Measurements from ENCODE around the gene CCDC78.
A peak's percentile ranks its signal among the peaks of the same experiment; 100 is the strongest.
"Not testable (repeated sequence)": the region's sequence is repeated elsewhere in the genome, so short reads cannot be mapped to it uniquely, and the experiment has no call there.

The CCDC78 gene

DNA sequence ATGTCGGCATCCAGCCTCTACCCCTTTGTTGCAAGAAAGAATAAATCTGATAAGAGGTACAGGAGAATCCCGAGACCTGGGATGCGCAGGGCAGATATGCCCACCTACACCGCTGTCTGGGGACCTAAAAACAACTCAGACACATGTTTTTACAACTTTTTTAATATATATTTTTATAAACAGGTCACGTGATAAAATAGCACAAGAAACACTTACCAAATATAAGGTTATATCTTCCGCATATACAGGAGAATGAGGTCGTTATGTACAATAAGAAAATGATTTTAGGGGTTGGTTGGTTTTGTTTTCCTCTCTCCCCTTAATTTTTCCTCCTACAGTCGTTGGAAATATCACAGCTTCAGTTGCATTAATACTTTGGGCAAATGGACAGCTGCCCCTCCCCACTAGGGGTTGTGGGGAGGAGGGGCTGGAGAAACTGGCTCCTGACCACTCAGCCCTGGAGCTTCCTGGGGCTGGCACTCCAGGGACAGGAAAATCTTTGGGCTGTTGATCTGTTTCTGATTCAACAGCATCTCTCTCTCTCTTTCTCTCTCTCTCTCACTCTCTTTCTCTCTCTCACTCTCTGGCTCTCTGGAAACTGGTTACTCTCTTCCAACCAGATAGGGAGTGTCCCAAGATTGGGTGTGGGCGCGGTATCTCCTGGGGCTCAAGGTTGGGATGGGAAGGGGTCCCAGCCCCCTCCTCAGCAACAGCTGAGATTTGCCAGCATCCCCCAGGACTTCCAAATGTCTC, 33.7 kb downstream of the CCDC78 start:
- no peak for DNase-seq (ENCODE audit: low spot score)

DNA sequence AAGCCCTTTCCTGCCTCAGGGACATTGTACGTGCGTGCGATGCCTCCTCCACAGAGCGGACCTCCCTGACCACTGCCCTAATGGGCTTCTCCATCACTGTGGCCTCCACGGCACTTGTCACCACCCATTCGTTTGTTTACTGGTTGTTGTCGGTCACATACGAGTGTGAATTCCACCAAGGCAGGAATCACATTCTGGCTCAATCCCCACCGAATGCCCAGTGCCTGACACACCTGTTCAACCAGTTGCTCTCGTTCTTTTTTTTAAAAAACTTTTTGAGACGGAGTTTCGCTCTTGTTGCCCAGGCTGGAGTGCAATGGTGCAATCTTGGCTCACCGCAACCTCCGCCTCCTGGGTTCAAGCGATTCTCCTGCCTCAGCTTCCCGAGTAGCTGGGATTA, 35.0 kb downstream of the CCDC78 start:
- not testable (repeated sequence) for DNase-seq (ENCODE audit: low spot score)

- no peak for DNase-seq (ENCODE audit: low spot score)
Measured at GRCh38 chr16:689175-689897, 36.9 kb downstream of the CCDC78 start.

DNA sequence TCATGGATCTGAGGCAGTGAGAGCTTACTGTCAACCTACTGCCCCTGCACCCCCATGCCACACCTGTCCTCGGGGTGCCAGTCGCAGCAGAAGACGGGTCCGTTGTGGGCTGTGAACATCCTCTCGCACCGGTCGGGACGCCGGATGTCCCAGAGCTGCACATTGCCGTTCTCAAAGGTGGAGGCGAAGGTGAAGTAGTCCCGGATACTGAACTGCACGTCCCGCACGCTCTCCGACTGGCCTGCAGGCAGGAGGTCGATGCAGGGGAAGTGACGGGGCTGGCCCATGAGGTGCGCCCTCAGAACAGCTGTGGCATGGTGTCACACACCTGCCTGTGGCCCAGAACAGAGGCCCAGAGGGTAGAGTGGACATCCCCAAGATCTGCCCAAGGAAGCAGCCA, 38.7 kb downstream of the CCDC78 start:
- DNase-seq (ENCODE audit: low spot score) = no peak

GRCh38 chr16:686459-687260, 39.6 kb downstream of the CCDC78 start:
- DNase-seq (ENCODE audit: low spot score) = no peak

DNA sequence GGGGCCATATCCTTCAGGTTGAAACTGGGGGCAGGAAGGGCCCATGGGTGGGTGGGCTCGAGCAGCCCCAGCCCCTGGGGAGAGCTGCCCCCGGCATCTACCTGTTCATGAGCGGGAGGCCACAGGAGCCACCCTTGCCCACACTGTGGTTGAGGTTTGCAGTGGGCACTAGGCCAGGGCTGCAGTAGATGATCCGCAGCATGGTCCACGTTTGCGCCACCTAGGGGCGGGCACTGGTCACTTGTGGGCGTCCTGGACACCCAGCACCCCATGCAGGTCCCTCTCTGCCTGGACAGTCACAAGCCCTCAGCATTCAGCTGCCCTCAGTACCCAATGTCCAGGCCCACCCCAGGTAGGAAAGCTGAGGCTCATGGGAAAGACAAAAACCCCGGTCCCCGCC, 40.3 kb downstream of the CCDC78 start:
- no peak for DNase-seq (ENCODE audit: low spot score)

DNA sequence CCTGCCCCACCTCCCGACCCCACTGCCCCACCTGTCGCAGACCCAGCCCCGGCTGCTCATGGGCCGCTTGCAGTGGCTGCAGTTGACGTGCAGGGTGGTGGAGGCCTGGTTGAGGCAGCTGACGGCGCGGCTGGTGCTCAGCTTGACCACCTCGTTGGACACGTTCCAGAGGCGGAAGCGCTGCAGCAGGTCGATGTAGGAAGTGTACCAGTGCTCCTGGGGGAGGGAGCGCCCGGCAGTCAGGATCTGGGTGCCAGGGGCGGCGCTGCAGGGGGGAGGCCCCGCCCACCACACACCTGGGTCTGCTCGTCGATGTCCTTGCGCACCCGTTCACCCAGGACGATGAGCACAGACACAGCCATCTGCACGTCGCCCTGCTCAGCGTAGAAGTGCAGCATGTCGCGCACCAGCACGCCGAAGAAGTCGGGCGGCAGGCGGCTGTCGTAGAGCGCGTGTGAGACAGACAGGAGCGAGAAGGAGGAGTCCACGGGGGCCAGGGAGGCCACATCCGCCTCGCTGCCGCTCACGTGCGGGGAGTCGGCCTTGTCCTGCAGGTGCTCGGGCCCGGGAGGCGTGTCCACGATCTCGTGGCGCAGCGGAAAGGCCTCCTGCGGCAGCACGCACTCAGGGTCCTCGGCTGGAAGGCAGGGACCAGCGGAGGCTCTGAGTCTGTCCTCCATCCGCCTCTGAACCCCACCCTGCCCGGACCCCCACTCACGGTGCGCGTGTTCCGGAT, 41.1 kb downstream of the CCDC78 start:
- DNase-seq (ENCODE audit: low spot score) = no peak

GRCh38 chr16:684071-684794, 42.0 kb downstream of the CCDC78 start, which contains the start of gene JMJD8:
TSS of gene JMJD8 (minus strand) at chr16:684334. CDS start at chr16:684319, 15 bp downstream.
- peak; percentile 94 for DNase-seq (ENCODE audit: low spot score)

DNA sequence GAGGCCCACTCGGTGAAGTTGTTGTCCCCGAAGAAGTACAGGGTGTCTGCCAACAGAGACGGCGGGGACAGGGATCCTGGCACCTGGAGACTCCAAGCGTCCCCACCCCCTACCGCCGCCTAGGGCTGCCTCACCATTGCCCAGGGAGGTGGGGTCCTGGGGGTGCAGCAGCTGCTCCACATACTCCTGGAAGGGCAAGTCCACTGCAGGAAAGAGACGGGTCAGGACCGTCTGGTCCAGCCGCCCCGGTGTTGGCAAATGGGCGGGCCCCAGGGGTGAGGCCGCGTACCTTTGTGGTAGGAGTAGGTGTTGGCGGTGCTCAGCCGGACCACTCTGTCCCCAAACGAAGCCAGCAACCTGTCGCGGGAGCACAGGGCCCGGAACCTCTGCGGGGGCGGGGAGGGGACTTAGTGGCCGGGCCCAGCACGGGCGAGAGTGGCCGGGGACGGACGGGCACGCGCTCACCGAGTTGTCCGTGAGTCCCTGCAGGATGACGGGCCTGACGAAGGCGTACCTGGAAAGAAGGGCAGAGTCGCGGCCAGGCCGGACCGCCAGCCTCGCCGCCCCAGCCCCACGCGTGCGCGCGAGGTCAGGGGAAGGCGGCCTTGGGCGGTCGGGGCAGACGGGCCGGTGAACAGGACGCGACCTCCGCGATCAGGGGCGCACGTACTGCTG, 42.7 kb downstream of the CCDC78 start:
- DNase-seq (ENCODE audit: low spot score) = no peak

DNA sequence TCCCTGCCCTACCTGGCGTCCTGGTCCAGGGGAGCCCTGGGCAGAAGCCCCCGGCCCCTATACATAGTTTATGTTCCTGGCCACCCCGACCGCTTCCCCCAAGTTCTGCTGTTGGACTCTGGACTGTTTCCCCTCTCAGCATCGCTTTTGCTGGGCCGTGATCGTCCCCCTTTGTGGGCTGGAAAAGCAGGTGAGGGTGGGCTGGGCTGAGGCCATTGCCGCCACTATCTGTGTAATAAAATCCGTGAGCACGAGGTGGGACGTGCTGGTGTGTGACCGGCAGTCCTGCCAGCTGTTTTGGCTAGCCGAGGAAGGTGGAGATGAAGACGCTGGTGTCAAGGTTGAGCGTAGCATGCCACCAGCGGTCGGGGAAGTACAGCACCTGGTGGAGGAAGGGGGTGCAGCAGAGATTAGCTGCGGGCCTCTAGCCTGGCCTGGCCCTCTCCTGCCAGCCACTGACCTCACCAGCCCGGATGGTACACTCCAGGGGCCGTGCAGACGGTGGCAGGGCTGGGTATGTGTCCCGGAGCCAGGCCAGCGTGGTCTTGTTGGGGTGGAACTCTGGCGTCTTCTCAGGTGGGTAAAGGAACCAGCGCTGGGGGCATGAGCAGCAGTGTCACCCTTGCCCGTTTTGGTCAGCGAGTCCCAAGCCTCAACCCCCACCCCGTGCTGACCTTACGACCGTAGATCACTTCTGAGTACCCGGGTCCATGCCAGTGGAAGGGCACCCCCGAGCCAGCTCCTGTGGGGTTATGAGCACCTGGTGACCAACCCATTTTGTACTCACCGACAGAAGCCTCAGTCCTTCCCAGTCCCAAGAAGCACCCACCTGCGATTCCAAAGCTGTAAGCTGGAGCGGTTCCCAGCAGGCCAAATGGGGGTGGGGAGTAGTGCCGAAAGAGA, 43.5 kb downstream of the CCDC78 start:
- no peak for DNase-seq (ENCODE audit: low spot score)

GRCh38 chr16:681746-682427, 44.4 kb downstream of the CCDC78 start:
- DNase-seq (ENCODE audit: low spot score) = no peak

DNA sequence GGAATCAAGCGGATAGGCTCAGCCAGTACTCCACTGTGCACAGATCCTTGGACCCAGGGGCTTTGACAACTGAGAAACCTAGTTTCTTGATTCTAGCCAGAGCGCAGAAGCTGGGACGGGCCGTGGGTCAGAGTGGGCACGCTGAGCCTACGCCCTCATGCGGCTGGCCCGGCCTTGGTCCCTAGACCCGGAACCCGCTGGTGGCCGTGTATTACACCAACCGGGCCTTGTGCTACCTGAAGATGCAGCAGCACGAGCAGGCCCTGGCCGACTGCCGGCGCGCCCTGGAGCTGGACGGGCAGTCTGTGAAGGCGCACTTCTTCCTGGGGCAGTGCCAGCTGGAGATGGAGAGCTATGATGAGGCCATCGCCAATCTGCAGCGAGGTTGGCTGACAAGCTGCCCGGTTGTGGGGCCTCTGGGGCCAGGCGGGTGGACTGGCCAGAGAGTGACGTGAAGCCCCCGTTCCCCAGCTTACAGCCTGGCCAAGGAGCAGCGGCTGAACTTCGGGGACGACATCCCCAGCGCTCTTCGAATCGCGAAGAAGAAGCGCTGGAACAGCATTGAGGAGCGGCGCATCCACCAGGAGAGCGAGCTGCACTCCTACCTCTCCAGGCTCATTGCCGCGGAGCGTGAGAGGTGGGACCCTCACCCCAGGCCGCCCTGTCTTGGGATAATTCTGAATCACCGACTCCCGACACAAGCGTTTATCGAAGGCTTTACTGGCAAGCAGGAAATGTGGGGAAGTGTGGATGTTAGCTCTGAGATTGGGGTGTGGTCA, 45.1 kb downstream of the CCDC78 start:
- DNase-seq (ENCODE audit: low spot score) = no peak

- no peak for DNase-seq (ENCODE audit: low spot score)
Measured at GRCh38 chr16:680625-680945, 45.7 kb downstream of the CCDC78 start.

GRCh38 chr16:679814-680624, 46.2 kb downstream of the CCDC78 start, which contains the start of gene STUB1:
TSS of gene STUB1 (plus strand) at chr16:680410. CDS start at chr16:680526, 116 bp downstream.
- peak; percentile 67 for DNase-seq (ENCODE audit: low spot score)

- DNase-seq (ENCODE audit: low spot score) = peak; percentile 45
Measured at GRCh38 chr16:678858-679813, 47.1 kb downstream of the CCDC78 start.

DNA sequence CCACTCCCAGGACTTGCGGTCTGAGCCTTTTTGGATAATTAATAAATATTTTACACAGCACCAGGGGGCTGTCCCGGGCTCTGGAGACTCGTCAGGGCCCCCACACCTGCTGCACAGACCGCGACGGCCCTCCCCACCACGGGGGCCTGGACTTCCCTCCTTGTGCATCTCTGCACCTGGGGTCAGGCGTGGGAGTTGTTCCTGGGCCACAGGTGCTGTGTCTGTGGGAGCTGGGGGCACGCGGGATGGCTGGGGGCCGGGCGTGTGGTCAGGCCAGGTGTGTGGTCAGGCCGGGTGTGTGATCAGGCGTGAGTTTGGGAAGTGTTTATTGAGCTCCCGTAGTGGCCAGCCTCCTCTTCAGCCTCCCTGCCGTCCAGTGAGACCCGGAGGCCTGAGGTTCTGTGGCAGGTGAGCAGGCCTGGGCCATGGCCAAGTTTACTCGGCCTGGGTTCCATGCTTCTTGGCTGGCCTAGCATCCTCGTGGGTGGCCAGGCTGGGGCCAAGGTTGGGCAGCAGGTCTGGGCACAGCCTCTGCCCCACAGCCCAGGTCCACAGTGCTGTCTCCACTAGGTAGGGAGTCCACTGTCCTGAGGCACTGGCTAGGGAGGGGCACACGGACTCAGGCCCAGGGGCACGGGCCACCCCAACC, 47.9 kb downstream of the CCDC78 start:
- DNase-seq (ENCODE audit: low spot score) = no peak

Data from COLO829 (cell line).